ENCODE measurements around the gene PFN2.

Gene PFN2

GRCh38 chr3:149919509-149919908, 51.2 kb downstream of the PFN2 start:
- no peak for DNase-seq

GRCh38 chr3:149917124-149917667, 53.5 kb downstream of the PFN2 start:
- DNase-seq: no peak
